Inferior parietal cortex (tissue), 1 donor: ENCODE data around the gene IGSF11.
A peak's percentile ranks its signal among the peaks of the same experiment; 100 is the strongest.
"Not testable (repeated sequence)": the region's sequence is repeated elsewhere in the genome, so short reads cannot be mapped to it uniquely, and the experiment has no call there.

Source experiments
- DNase-seq: peaks from one replicate; pipeline ENCODE4 v3.0.0-alpha.2; 2016; ENCODE audit errors: extremely low spot score

The IGSF11 gene

GRCh38 chr3:119034256-119035013, at the start of gene IGSF11:
IGSF11 (minus strand) TSS chr3:119034846; CDS start chr3:119034582, 264 bp downstream.
- peak; percentile 75 for DNase-seq

- DNase-seq = no peak
Observed at GRCh38 chr3:119080364-119080763, 45.7 kb upstream of the IGSF11 start.

- DNase-seq = no peak
Observed at GRCh38 chr3:119073258-119074001, 38.8 kb upstream of the IGSF11 start.

GRCh38 chr3:119072451-119072850, 37.8 kb upstream of the IGSF11 start:
- DNase-seq = not testable (repeated sequence)

GRCh38 chr3:119069725-119070124, 35.1 kb upstream of the IGSF11 start:
- DNase-seq = peak; percentile 51

GRCh38 chr3:119063471-119063870, 28.8 kb upstream of the IGSF11 start:
- DNase-seq = no peak

- no peak for DNase-seq
Observed at GRCh38 chr3:119062892-119063291, 28.2 kb upstream of the IGSF11 start.

GRCh38 chr3:119044593-119044992, 9.9 kb upstream of the IGSF11 start:
- no peak for DNase-seq

- DNase-seq = no peak
Observed at GRCh38 chr3:119042162-119042561, 7.5 kb upstream of the IGSF11 start.

- DNase-seq = peak; percentile 24
Observed at GRCh38 chr3:119035014-119035346, 334 bp upstream of the IGSF11 start.

GRCh38 chr3:119033393-119034255, 1.0 kb downstream of the IGSF11 start:
- DNase-seq = peak; percentile 60

GRCh38 chr3:119025171-119025795, 9.4 kb downstream of the IGSF11 start:
- peak; percentile 15 for DNase-seq

- peak; percentile 47 for DNase-seq
Observed at GRCh38 chr3:119019767-119020518, 14.7 kb downstream of the IGSF11 start.

GRCh38 chr3:119018690-119019463, 15.8 kb downstream of the IGSF11 start:
- DNase-seq = peak; percentile 89

- DNase-seq = no peak
Observed at GRCh38 chr3:119015942-119016341, 18.7 kb downstream of the IGSF11 start.

GRCh38 chr3:119013951-119014350, 20.7 kb downstream of the IGSF11 start:
- peak; percentile 59 for DNase-seq

GRCh38 chr3:119011528-119011927, 23.1 kb downstream of the IGSF11 start:
- DNase-seq = peak; percentile 8

- DNase-seq = no peak
Observed at GRCh38 chr3:118997190-118997589, 37.5 kb downstream of the IGSF11 start.

- DNase-seq = peak; percentile 96
Observed at GRCh38 chr3:118991775-118992174, 42.9 kb downstream of the IGSF11 start.
